HG03342 (cell line): ENCODE results near the gene TAF4.
"Not testable (repeated sequence)": the region's sequence is repeated elsewhere in the genome, so short reads cannot be mapped to it uniquely, and the experiment has no call there.

Source experiments
- ATAC-seq: cut with Tn5 transposase; IDR thresholded peaks from one replicate; pipeline ENCODE4 v1.9.1; 2021; ENCODE audit warnings: mild to moderate bottlenecking, moderate library complexity; ENCODE audit not compliant: unreplicated experiment

TAF4 gene

GRCh38 chr20:62059401-62059800, 6.3 kb downstream of the TAF4 start:
- no peak for ATAC-seq

- ATAC-seq, result no peak
Measured at GRCh38 chr20:62058941-62059340, 6.7 kb downstream of the TAF4 start.

DNA sequence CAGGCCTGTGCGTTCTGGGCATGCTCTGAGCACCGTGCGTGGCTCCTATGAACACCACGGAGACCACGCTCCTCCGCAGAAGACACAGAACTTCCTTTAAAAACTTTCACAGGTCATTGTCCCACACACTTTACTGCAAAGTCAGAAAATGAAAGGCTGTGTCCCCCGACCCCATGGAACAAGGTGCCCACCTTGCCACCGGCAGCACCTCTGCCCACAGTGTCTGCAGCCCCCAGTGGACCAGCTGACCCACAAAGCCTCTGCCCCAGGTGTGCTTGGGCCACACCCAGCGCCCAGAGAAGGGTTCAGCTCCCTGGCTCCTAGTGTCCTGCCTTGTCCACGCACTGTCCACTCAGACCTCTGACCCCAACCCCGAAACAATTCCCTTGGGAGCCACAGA, 8.7 kb downstream of the TAF4 start:
- ATAC-seq, result no peak

GRCh38 chr20:62056377-62056776, 9.3 kb downstream of the TAF4 start:
- ATAC-seq, result no peak

DNA sequence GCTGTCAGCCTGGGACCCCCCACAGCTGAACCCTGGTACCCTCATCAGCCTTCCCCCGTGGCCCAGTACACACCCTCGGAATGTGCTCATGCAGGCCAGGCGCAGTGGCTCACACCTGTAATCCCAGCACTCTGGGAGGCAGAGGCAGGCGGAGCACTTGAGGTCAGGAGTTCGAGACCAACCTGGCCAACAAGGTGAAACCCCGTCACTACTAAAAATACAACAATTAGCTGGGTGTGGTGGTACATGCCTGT, 9.9 kb downstream of the TAF4 start:
- ATAC-seq, result not testable (repeated sequence)

GRCh38 chr20:62055106-62055861, 10.4 kb downstream of the TAF4 start:
- no peak for ATAC-seq

- ATAC-seq, result no peak
Measured at GRCh38 chr20:62054451-62054953, 11.2 kb downstream of the TAF4 start.

- no peak for ATAC-seq
Measured at GRCh38 chr20:62053465-62054196, 12.1 kb downstream of the TAF4 start.

DNA sequence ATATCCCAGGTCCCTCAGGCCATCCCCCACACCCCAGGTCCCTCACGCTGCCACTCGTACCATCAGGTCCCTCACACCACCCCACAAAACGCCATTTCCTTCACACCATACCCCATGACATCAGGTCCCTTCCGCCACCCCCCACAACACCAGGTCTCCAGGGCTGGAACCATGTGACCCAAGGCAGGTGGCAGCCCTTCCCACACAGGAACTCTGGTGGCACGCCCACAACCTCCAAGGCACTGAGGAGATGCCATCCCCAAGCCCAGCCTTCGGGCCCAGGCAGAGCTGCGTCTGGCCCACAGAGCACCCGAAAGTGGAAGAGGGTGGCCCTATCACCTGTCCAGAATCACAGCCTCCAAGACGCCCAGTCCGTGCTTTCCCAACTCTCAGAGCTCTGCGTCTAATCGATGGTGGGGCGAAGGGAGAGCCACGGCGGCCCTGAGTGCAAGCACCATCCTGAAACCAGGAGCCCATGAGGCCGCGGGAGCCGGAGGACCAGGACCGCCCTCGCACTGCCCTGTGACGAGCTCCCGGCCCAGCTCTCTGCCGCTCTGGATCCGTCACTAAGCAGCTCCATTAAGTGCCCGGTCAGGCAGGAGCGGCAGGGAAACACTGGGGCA, 12.7 kb downstream of the TAF4 start:
- no peak for ATAC-seq

DNA sequence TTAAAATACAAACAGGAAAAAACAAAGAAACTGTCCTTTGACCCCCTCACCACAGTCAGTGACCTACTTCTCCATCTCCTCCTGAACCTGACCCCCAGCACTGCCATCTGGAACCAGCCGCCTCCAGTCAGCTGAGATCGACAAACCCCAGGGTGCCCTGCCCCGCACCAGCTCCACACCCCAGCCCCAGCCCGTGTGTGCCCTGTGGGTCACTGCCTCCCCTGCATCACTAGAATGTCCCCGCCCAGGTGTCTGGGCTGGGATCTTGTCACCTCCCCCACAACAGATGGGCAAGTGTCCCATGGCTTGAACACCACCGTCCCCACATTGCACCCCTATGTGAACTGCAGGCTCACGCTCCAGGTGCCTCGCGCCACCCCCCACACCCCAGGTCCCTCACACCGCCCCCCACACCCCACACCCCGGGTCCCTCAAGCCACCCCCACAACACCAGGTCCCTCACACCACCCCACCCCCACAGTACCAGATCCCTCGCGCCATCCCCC, 13.3 kb downstream of the TAF4 start:
- ATAC-seq, result no peak

- ATAC-seq, result no peak
Measured at GRCh38 chr20:62051546-62052255, 14.0 kb downstream of the TAF4 start.

GRCh38 chr20:62051144-62051543, 14.5 kb downstream of the TAF4 start:
- no peak for ATAC-seq

DNA sequence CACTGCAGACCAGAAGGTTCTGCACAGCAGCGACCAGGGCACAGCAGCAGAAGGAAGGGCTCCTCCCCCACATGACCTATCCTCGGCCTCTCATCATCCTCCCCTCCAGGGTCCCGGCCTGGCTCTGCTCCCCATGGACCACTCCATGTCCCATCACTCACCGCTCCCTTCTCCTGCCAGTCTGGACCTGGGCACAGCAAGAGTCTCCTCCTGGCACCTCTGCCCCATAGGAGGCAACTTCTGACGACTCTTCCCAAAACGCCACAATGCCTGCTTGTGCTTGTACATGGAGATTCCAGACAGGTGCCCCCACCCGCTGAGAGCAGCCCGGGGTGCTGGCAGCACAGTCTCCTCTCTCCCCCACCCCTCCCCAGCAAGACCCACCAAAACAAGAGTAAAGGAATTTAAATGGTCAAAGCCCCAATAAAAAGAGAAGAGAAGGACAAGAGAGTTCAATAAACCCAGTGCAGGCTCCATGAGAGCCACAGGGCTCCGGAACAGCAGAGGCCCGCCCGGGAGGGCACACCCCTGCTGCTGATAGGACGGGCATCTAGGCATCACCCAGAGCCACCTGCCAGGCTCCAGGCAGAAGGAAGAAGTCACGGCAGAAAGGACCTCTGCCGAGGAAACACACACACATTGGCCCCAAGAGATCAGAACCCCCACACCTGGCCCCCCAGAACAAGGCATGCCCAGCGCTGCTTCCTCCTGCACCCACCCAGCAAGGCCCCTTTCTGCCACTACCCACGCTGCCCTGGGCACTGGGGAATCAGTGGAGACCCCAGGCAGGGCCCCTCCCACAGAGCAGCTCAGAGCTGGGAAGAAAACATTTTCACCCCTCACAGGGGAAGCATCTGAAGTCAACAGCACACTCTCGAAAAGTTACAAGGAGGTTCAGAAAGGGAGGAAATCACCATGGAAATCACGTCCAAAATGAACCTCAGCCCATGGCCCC, 15.2 kb downstream of the TAF4 start:
- no peak for ATAC-seq

GRCh38 chr20:62049342-62050165, 16.1 kb downstream of the TAF4 start:
- ATAC-seq, result no peak

GRCh38 chr20:62048821-62049291, 16.8 kb downstream of the TAF4 start:
- ATAC-seq, result no peak

- ATAC-seq, result no peak
Measured at GRCh38 chr20:62048346-62048761, 17.3 kb downstream of the TAF4 start.

DNA sequence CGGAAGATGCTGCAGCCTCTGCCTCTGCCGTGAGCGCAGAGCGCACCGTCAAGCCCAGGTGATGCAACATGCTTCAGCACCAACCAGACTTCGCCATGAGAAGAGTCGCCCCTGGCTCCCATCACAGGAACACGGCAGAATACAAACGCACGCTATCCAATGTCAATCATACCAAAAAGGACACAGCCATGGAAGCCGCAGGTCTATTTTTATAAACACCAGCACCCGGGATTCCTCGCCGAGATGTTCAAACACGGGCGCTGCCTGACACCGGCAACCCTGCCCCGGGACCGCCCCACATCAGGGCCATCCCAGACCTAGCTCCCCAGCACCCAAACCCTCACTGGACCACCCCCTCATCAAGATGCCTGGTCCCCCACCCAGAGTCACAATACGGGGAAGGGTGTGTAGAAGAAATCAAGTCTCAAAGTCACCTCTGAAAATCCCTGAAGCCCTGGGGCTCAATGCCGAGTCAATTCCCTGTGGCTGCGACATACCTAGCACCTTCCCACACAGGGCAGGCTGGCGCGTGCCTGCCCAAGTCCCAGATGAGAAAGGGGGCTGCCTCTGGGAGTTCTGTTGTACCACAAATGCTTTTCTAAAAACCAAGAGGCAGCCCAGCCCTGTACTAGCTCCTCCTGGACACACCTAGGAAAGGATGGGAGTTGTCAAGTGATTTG, 17.9 kb downstream of the TAF4 start:
- ATAC-seq, result no peak

DNA sequence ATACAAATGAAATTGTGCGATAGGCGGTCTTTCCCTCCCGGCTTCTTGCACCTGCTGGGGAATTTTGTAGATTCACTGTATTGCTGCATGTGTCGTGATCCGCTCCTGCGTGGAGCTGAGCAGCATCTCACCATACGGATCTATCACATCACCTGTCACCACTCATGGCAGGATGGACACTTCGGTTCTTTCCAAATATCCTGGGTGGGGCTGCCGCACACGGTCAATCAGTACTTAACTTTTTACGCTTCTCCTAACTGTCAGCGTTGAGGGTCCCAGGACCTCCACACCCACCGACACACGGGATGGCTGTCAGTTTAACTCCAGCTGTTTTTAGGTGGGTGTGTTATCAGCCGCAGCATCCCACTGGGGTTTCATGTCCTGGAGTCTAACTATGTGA, 19.2 kb downstream of the TAF4 start:
- no peak for ATAC-seq
